HG02763 (cell line): ENCODE results near the gene RPL31.

Experiments used
- ATAC-seq: cut with Tn5 transposase; IDR thresholded peaks from one replicate; pipeline ENCODE4 v1.9.1; 2021; ENCODE audit warnings: mild to moderate bottlenecking, moderate library complexity; ENCODE audit not compliant: unreplicated experiment

Gene RPL31

GRCh38 chr2:100992262-100992661 is 9.8 kb upstream of the RPL31 start:
- no peak for ATAC-seq

- no peak for ATAC-seq
These were observed 8.8 kb upstream of the RPL31 start for GRCh38 chr2:100993294-100993693.

GRCh38 chr2:100995309-100996075 is 6.6 kb upstream of the RPL31 start:
- no peak for ATAC-seq

GRCh38 chr2:100997509-100998234 is 4.4 kb upstream of the RPL31 start:
- no peak for ATAC-seq

GRCh38 chr2:100998235-100998573 is 3.9 kb upstream of the RPL31 start:
- no peak for ATAC-seq

- ATAC-seq = no peak
These were observed 2.1 kb upstream of the RPL31 start for GRCh38 chr2:100999995-101000394.

GRCh38 chr2:101002562-101003277 is 631 bp downstream of the RPL31 start:
- no peak for ATAC-seq

GRCh38 chr2:101003278-101003775 is 1.2 kb downstream of the RPL31 start:
- no peak for ATAC-seq

- ATAC-seq = no peak
These were observed 2.7 kb downstream of the RPL31 start for GRCh38 chr2:101004620-101005325.

GRCh38 chr2:101006065-101006715 is 4.1 kb downstream of the RPL31 start:
- ATAC-seq = no peak

- ATAC-seq = no peak
These were observed 5.6 kb downstream of the RPL31 start for GRCh38 chr2:101007415-101008345.

GRCh38 chr2:101011152-101011551 is 9.1 kb downstream of the RPL31 start:
- no peak for ATAC-seq

GRCh38 chr2:101012054-101012705 is 10.1 kb downstream of the RPL31 start:
- peak; percentile 89 for ATAC-seq

- ATAC-seq = no peak
These were observed 10.7 kb downstream of the RPL31 start for GRCh38 chr2:101012706-101013181.

GRCh38 chr2:101014264-101014857 is 12.3 kb downstream of the RPL31 start:
- ATAC-seq = no peak

- ATAC-seq = no peak
These were observed 15.3 kb downstream of the RPL31 start for GRCh38 chr2:101017371-101017770.

GRCh38 chr2:101018934-101019333 is 16.8 kb downstream of the RPL31 start:
- no peak for ATAC-seq

- no peak for ATAC-seq
These were observed 20.1 kb downstream of the RPL31 start for GRCh38 chr2:101022221-101022620.
